ENCODE measurements around the gene RPS15. TPM values are rescaled to one million over a fixed set of nuclear protein-coding genes. Genes with fewer than 3 reads are reported as not detected.
"Not testable (repeated sequence)": the region's sequence is repeated elsewhere in the genome, so short reads cannot be mapped to it uniquely, and the experiment has no call there.

The RPS15 gene
- total RNA-seq, 1 donor = 1,183 TPM

- H3K27me3 ChIP-seq (ENCODE audit: insufficient read depth, low read length) = peaks cover 39% of the 10 kb centered on the region
- peaks cover 54% of the 10 kb centered on the region for H3K4me1 ChIP-seq (ENCODE audit: insufficient read depth, low read length)
- no peaks in the 10 kb centered on the region for H3K9me3 ChIP-seq (ENCODE audit: low read depth, low read length)
- no peak overlapping the region for H3K4me3 ChIP-seq (ENCODE audit: low read length)
Observed at GRCh38 chr19:1471010-1471514, 32.9 kb downstream of the RPS15 start.

GRCh38 chr19:1471515-1472160 is 33.4 kb downstream of the RPS15 start:
- Histone ChIP-seq H3K9me3 (ENCODE audit: low read depth, low read length) (no peaks in the 10 kb centered on the region), H3K4me3 (ENCODE audit: low read length) (no peak overlapping the region), H3K27me3 (ENCODE audit: insufficient read depth, low read length) (peaks cover 33% of the 10 kb centered on the region), H3K4me1 (ENCODE audit: insufficient read depth, low read length) (peaks cover 50% of the 10 kb centered on the region)

GRCh38 chr19:1472231-1473084 is 34.3 kb downstream of the RPS15 start:
- Histone ChIP-seq H3K9me3 (ENCODE audit: low read depth, low read length) (no peaks in the 10 kb centered on the region), H3K27me3 (ENCODE audit: insufficient read depth, low read length) (peaks cover 27% of the 10 kb centered on the region), H3K4me1 (ENCODE audit: insufficient read depth, low read length) (peaks cover 42% of the 10 kb centered on the region), H3K4me3 (ENCODE audit: low read length) (no peak overlapping the region)

- H3K4me3 ChIP-seq (ENCODE audit: low read length) = no peak overlapping the region
- peaks cover 40% of the 10 kb centered on the region for H3K4me1 ChIP-seq (ENCODE audit: insufficient read depth, low read length)
Observed at GRCh38 chr19:1473085-1473851, 35.1 kb downstream of the RPS15 start.

GRCh38 chr19:1474011-1474764 is 36.0 kb downstream of the RPS15 start:
- H3K9me3 ChIP-seq (ENCODE audit: low read depth, low read length) = no peaks in the 10 kb centered on the region
- no peak overlapping the region for H3K4me3 ChIP-seq (ENCODE audit: low read length)
- peaks cover 22% of the 10 kb centered on the region for H3K27me3 ChIP-seq (ENCODE audit: insufficient read depth, low read length)
- H3K4me1 ChIP-seq (ENCODE audit: insufficient read depth, low read length) = peaks cover 39% of the 10 kb centered on the region

More at GRCh38 chr19:1473085-1473851, 35.1 kb downstream of the RPS15 start:
- Histone ChIP-seq H3K27me3 (ENCODE audit: insufficient read depth, low read length) (peaks cover 24% of the 10 kb centered on the region), H3K9me3 (ENCODE audit: low read depth, low read length) (no peaks in the 10 kb centered on the region)

GRCh38 chr19:1474765-1475351 is 36.7 kb downstream of the RPS15 start:
- H3K27me3 ChIP-seq (ENCODE audit: insufficient read depth, low read length) = peaks cover 22% of the 10 kb centered on the region
- no peaks in the 10 kb centered on the region for H3K9me3 ChIP-seq (ENCODE audit: low read depth, low read length)
- H3K4me3 ChIP-seq (ENCODE audit: low read length) = no peak overlapping the region
- peaks cover 42% of the 10 kb centered on the region for H3K4me1 ChIP-seq (ENCODE audit: insufficient read depth, low read length)

GRCh38 chr19:1475751-1476437 is 37.7 kb downstream of the RPS15 start:
- Histone ChIP-seq H3K4me1 (ENCODE audit: insufficient read depth, low read length) (peaks cover 32% of the 10 kb centered on the region), H3K27me3 (ENCODE audit: insufficient read depth, low read length) (peaks cover 19% of the 10 kb centered on the region), H3K4me3 (ENCODE audit: low read length) (no peak overlapping the region), H3K9me3 (ENCODE audit: low read depth, low read length) (no peaks in the 10 kb centered on the region)

- not testable (repeated sequence) for H3K4me3 ChIP-seq (ENCODE audit: low read length); H3K9me3 ChIP-seq (ENCODE audit: low read depth, low read length); H3K27me3 ChIP-seq (ENCODE audit: insufficient read depth, low read length)
- H3K4me1 ChIP-seq (ENCODE audit: insufficient read depth, low read length) = peaks cover 20% of the 10 kb centered on the region
Observed at GRCh38 chr19:1477056-1477455, 38.9 kb downstream of the RPS15 start.

GRCh38 chr19:1478934-1479707 is 40.9 kb downstream of the RPS15 start, which contains the start of gene C19orf25:
C19orf25 (minus strand) TSS chr19:1479215; CDS start chr19:1478903, 312 bp downstream.
- no peaks in the 10 kb centered on the region for H3K27me3 ChIP-seq (ENCODE audit: insufficient read depth, low read length)
- H3K9me3 ChIP-seq (ENCODE audit: low read depth, low read length) = no peaks in the 10 kb centered on the region
- peaks cover 17% of the 10 kb centered on the region for H3K4me1 ChIP-seq (ENCODE audit: insufficient read depth, low read length)
- H3K4me3 ChIP-seq (ENCODE audit: low read length) = peak within 1 kb of the TSS; percentile 66

GRCh38 chr19:1481224-1481892 is 43.2 kb downstream of the RPS15 start:
- H3K4me1 ChIP-seq (ENCODE audit: insufficient read depth, low read length) = peaks cover 17% of the 10 kb centered on the region
- no peaks in the 10 kb centered on the region for H3K27me3 ChIP-seq (ENCODE audit: insufficient read depth, low read length)
- no peak overlapping the region for H3K4me3 ChIP-seq (ENCODE audit: low read length)
- no peaks in the 10 kb centered on the region for H3K9me3 ChIP-seq (ENCODE audit: low read depth, low read length)

GRCh38 chr19:1481893-1482360 is 43.7 kb downstream of the RPS15 start:
- H3K9me3 ChIP-seq (ENCODE audit: low read depth, low read length) = no peaks in the 10 kb centered on the region
- peaks cover 17% of the 10 kb centered on the region for H3K4me1 ChIP-seq (ENCODE audit: insufficient read depth, low read length)
- H3K4me3 ChIP-seq (ENCODE audit: low read length) = no peak overlapping the region
- no peaks in the 10 kb centered on the region for H3K27me3 ChIP-seq (ENCODE audit: insufficient read depth, low read length)

GRCh38 chr19:1482361-1483130 is 44.4 kb downstream of the RPS15 start:
- H3K4me1 ChIP-seq (ENCODE audit: insufficient read depth, low read length) = peaks cover 17% of the 10 kb centered on the region
- H3K4me3 ChIP-seq (ENCODE audit: low read length) = no peak overlapping the region
- no peaks in the 10 kb centered on the region for H3K9me3 ChIP-seq (ENCODE audit: low read depth, low read length)
- no peaks in the 10 kb centered on the region for H3K27me3 ChIP-seq (ENCODE audit: insufficient read depth, low read length)
